ENCODE results near the gene FRAS1.
"Not testable (repeated sequence)": the region's sequence is repeated elsewhere in the genome, so short reads cannot be mapped to it uniquely, and the experiment has no call there.

The FRAS1 gene

GRCh38 chr4:78293821-78294301 is 236.7 kb downstream of the FRAS1 start:
- no peak for DNase-seq

GRCh38 chr4:78296261-78296660 is 239.1 kb downstream of the FRAS1 start:
- DNase-seq, result no peak

GRCh38 chr4:78297116-78297800 is 240.1 kb downstream of the FRAS1 start:
- DNase-seq, result no peak

GRCh38 chr4:78298618-78299017 is 241.5 kb downstream of the FRAS1 start:
- no peak for DNase-seq

GRCh38 chr4:78299565-78299972 is 242.4 kb downstream of the FRAS1 start:
- no peak for DNase-seq

- not testable (repeated sequence) for DNase-seq
These were observed 250.1 kb downstream of the FRAS1 start for GRCh38 chr4:78307263-78307662.

- DNase-seq, result no peak
These were observed 251.4 kb downstream of the FRAS1 start for GRCh38 chr4:78308517-78308916.

GRCh38 chr4:78309352-78309751 is 252.2 kb downstream of the FRAS1 start:
- DNase-seq, result no peak

- DNase-seq, result no peak
These were observed 253.1 kb downstream of the FRAS1 start for GRCh38 chr4:78310007-78310739.

GRCh38 chr4:78310740-78311115 is 253.6 kb downstream of the FRAS1 start:
- DNase-seq, result no peak

- DNase-seq, result no peak
These were observed 254.2 kb downstream of the FRAS1 start for GRCh38 chr4:78311306-78311705.

GRCh38 chr4:78312989-78313753 is 256.0 kb downstream of the FRAS1 start:
- DNase-seq, result no peak

- no peak for DNase-seq
These were observed 256.6 kb downstream of the FRAS1 start for GRCh38 chr4:78313754-78314120.

- no peak for DNase-seq
These were observed 261.0 kb downstream of the FRAS1 start for GRCh38 chr4:78318126-78318525.

- DNase-seq, result no peak
These were observed 263.3 kb downstream of the FRAS1 start for GRCh38 chr4:78320349-78320935.

- DNase-seq, result no peak
These were observed 264.9 kb downstream of the FRAS1 start for GRCh38 chr4:78322032-78322431.

GRCh38 chr4:78323439-78323838 is 266.3 kb downstream of the FRAS1 start:
- no peak for DNase-seq

GRCh38 chr4:78324625-78325024 is 267.5 kb downstream of the FRAS1 start:
- DNase-seq, result no peak

- no peak for DNase-seq
These were observed 268.4 kb downstream of the FRAS1 start for GRCh38 chr4:78325271-78326157.

- DNase-seq, result not testable (repeated sequence)
These were observed 271.5 kb downstream of the FRAS1 start for GRCh38 chr4:78328591-78328990.

- DNase-seq, result no peak
These were observed 274.1 kb downstream of the FRAS1 start for GRCh38 chr4:78331186-78331585.

GRCh38 chr4:78331965-78332364 is 274.8 kb downstream of the FRAS1 start:
- DNase-seq, result no peak
